GM12878 (cell line): ENCODE data around the gene WDR91. TPM values are rescaled to one million over a fixed set of nuclear protein-coding genes. Genes with fewer than 3 reads are reported as not detected.

Source experiments
- ATAC-seq: fragments of 200-7000 bp; cut with Tn5 transposase; 3 replicates; pipeline ENCODE4 v1.9.1; 2020; ENCODE audit warnings: mild to moderate bottlenecking, moderate library complexity
- BruUV-seq: library from RNA; stranded (reverse); fragments of 400-500 nt; replicated peaks from 2 replicates; lab custom pipeline; 2021; lab: Mats Ljungman, UMichigan
- CTCF ChIA-PET: fragments of 300-600 bp; sonication (Branson Sonifier 250); formaldehyde crosslinking; extraction: SDS; loops from one replicate; lab custom pipeline; 2021; ENCODE audit warnings: inconsistent platforms; lab: Yijun Ruan, JAX
- POLR2A ChIA-PET: fragments of 350-600 bp; formaldehyde crosslinking; extraction: SDS; loops from one replicate; lab custom pipeline; 2021; ENCODE audit warnings: inconsistent platforms; lab: Charles Lee
- RAD21 ChIA-PET: fragments of 300-600 bp; sonication (Branson Sonifier 250); formaldehyde crosslinking; loops from one replicate; lab custom pipeline; 2023; ENCODE audit warnings: antibody characterized with exemption; ENCODE audit not compliant: unreplicated experiment; lab: Charles Lee
- SMC1A ChIA-PET: fragments of 300-600 bp; sonication (Branson Sonifier 250); formaldehyde crosslinking; loops from one replicate; lab custom pipeline; 2023; ENCODE audit not compliant: unreplicated experiment, uncharacterized antibody; lab: Charles Lee
- DNase-seq: peaks from one replicate; pipeline ENCODE4 v3.0.0-alpha.2; 2011; ENCODE audit warnings: low read depth, low spot score
- FAIRE-seq: peaks from 3 replicates; lab custom pipeline; 2011; peaks lifted over from hg19 to GRCh38; lab: Jason Lieb, UNC
- H2AFZ ChIP-seq: 2 replicates; pipeline ENCODE4 v1.6.0; 2011; ENCODE audit warnings: low read depth, low read length, control low read depth; ENCODE audit not compliant: control insufficient read depth
- H3K27ac ChIP-seq: 2 replicates; pipeline ENCODE4 v1.5.1; 2011; ENCODE audit warnings: control low read depth; ENCODE audit not compliant: control insufficient read depth, insufficient read depth
- H3K27me3 ChIP-seq, 2 experiments: replicated peaks in 1 of 2; 2 replicates each; pipeline versions ENCODE4 v1.6.0 to v1.6.1; 2011; ENCODE audit warnings: low read length in 1 of 2; ENCODE audit not compliant: control insufficient read depth in 2 of 2, insufficient read depth in 2 of 2
- H3K36me3 ChIP-seq, 2 experiments: 2 replicates each; pipeline ENCODE4 v1.5.1; 2011; ENCODE audit warnings: low read length in 1 of 2; ENCODE audit not compliant: control insufficient read depth in 2 of 2, insufficient read depth in 2 of 2
- H3K4me1 ChIP-seq: 2 replicates; pipeline ENCODE4 v1.6.1; 2011; ENCODE audit warnings: mild to moderate bottlenecking, low read length, moderate library complexity, mixed read lengths; ENCODE audit not compliant: control insufficient read depth, insufficient read depth
- H3K4me2 ChIP-seq: 2 replicates; pipeline ENCODE4 v1.6.0; 2011; ENCODE audit warnings: control low read depth; ENCODE audit not compliant: control insufficient read depth, insufficient read depth
- H3K4me3 ChIP-seq: fragments of 200-600 bp; sonication (generic); 2 replicates; pipeline ENCODE4 v1.5.1; 2016
- H3K79me2 ChIP-seq: 2 replicates; pipeline ENCODE4 v1.6.0; 2011; ENCODE audit warnings: low read length; ENCODE audit not compliant: control insufficient read depth, insufficient read depth
- H3K9ac ChIP-seq: 2 replicates; pipeline ENCODE4 v1.8.0; 2011; ENCODE audit warnings: low read length, control low read depth, mixed read lengths; ENCODE audit not compliant: control insufficient read depth, insufficient read depth
- H3K9me3 ChIP-seq: replicated peaks from 3 replicates; pipeline ENCODE4 v1.5.1; 2011; ENCODE audit warnings: mild to moderate bottlenecking, low read length; ENCODE audit not compliant: control insufficient read depth, insufficient read depth
- H4K20me1 ChIP-seq: 2 replicates; pipeline ENCODE4 v1.6.0; 2011; ENCODE audit not compliant: control insufficient read depth, insufficient read depth
- JUNB ChIP-seq: IDR thresholded peaks from 2 replicates; pipeline ENCODE4 v1.6.1; 2016; ENCODE audit warnings: antibody characterized with exemption, mild to moderate bottlenecking
- NFIC ChIP-seq: IDR thresholded peaks from 2 replicates; pipeline ENCODE4 v1.6.1; 2012; ENCODE audit warnings: low read depth, mild to moderate bottlenecking, inconsistent platforms, low read length, moderate library complexity
- SRF ChIP-seq, 2 experiments: IDR thresholded peaks; 2 replicates each; pipeline ENCODE4 v1.6.1; 2011; ENCODE audit warnings: low read depth in 2 of 2, low read length in 2 of 2, mild to moderate bottlenecking in 1 of 2, moderate library complexity in 1 of 2
- WGBS: methylation state at CpG from one replicate; pipeline ENCODE4 v1.1.6; 2016; ENCODE audit warnings: low lambda C conversion rate; ENCODE audit not compliant: insufficient replicate concordance, insufficient coverage; ENCODE audit errors: missing lambda C conversion rate; 5-methylcytosine and 5-hydroxymethylcytosine counted together
- in situ Hi-C: fragments of 300-500 bp; cut with MboI; formaldehyde crosslinking; loops from 9 replicates; pipeline ENCODE4 v1.14.3; 2018; ENCODE audit warnings: mixed read lengths
- intact Hi-C: fragments of 100-400 bp; cut with micrococcal nuclease; formaldehyde crosslinking; loops from one replicate; pipeline ENCODE4 v1.14.2; 2022; ENCODE audit not compliant: unreplicated experiment
- polyA plus RNA-seq, 11 experiments: library from polyadenylated mRNA; depleted of rRNA in 4 of 11; unstranded in 6 of 11; stranded (reverse) in 5 of 11; fragments of >200 nt; fragmentation: Nextera tagmentation in 4 of 11; fragmentation: Illumina TruSeq in 1 of 11; extraction: Ambion mirVana in 4 of 11; extraction: Trizol in 1 of 11; gene quantifications; 1 replicate in 1 of 11; 2 replicates in 10 of 11; pipeline versions ENCODE4 v1.2.1 to v1.2.3, GENCODE V29; 2011 to 2016; ENCODE audit warnings: inconsistent platforms in 2 of 11, missing spikeins in 2 of 11, low read depth in 1 of 11
- total RNA-seq, 4 experiments: library from RNA; depleted of rRNA in 3 of 4; stranded (reverse); fragments of >200 nt in 3 of 4; fragmentation: Illumina TruSeq in 1 of 4; extraction: Trizol in 1 of 4; gene quantifications; 2 replicates each; pipeline versions ENCODE4 v1.2.1 to v1.2.3, GENCODE V29; 2013 to 2021
- TF ChIP-seq, protein P1 (sequence below): fragments of 450-650 bp; IDR thresholded peaks from 2 replicates; pipeline ENCODE4 v1.6.1; 2018; ENCODE audit warnings: borderline replicate concordance, mild to moderate bottlenecking; ENCODE audit not compliant: partially characterized antibody

Gene WDR91
- total and polyA plus RNA-seq, 10 of the 15 experiments (the other 5 are each of a cell fraction or from before 2014, with no cell fraction given), result 7.6 to 83.3 (median 16.5) TPM

DNA sequence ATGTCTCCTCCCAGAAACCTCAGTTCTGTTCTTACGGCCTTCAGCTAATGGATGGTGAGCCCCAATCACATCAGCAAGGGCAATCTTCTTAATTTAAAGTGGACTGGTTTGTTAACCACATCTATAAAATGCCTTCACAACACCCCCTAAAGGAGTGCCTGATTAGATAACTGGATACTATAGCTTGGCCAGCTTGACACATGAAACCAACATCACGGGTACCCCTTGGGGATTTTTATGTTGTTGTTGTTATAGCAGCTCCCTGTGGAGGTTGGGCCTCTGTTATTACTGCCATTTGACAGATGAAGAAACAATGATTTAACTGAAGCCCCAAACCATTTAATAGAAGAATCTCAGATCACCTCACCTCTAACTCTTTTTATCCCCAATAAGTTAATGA lies 49.1 kb upstream of the WDR91 start:
- TF ChIP-seq NFIC (no peak), JUNB (no peak)
- TF ChIP-seq, protein P1, sequence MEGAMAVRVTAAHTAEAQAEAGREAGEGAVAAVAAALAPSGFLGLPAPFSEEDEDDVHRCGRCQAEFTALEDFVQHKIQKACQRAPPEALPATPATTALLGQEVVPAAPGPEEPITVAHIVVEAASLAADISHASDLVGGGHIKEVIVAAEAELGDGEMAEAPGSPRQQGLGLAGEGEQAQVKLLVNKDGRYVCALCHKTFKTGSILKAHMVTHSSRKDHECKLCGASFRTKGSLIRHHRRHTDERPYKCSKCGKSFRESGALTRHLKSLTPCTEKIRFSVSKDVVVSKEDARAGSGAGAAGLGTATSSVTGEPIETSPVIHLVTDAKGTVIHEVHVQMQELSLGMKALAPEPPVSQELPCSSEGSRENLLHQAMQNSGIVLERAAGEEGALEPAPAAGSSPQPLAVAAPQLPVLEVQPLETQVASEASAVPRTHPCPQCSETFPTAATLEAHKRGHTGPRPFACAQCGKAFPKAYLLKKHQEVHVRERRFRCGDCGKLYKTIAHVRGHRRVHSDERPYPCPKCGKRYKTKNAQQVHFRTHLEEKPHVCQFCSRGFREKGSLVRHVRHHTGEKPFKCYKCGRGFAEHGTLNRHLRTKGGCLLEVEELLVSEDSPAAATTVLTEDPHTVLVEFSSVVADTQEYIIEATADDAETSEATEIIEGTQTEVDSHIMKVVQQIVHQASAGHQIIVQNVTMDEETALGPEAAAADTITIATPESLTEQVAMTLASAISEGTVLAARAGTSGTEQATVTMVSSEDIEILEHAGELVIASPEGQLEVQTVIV, result no peak
- RAD21 ChIA-PET, result interaction anchor here (1.0 kb wide), 1 partner anchor 86 kb away, joined by 4 read pairs; no protein-coding TSS in a partner anchor
- SMC1A ChIA-PET, result interaction anchor here (0.6 kb wide), 1 partner anchor 156 kb away, joined by 3 read pairs; no protein-coding TSS in a partner anchor
- intact Hi-C loops, result no loop called here
- Histone ChIP-seq H3K27ac (no peak overlapping the region), H3K4me2 (no peak overlapping the region), H3K79me2 (no peaks in the 10 kb centered on the region), H3K36me3 (no peaks in the 10 kb centered on the region), H3K27me3 (no peaks in the 10 kb centered on the region), H3K9me3 (peaks cover 12% of the 10 kb centered on the region), H3K4me1 (no peaks in the 10 kb centered on the region), H4K20me1 (no peaks in the 10 kb centered on the region), H3K4me3 (no peak overlapping the region), H3K9ac (no peak overlapping the region), H2AFZ (no peak overlapping the region)
- no peak; the same call in 2 of the 3 replicates for ATAC-seq
- CTCF ChIA-PET, result interaction anchor here (0.6 to 9.3 kb wide), 5 partner anchors 9 to 403 kb away, joined by 3 to 72 read pairs (median 3); no protein-coding TSS in a partner anchor
- in situ Hi-C loops, result no loop called here
- POLR2A ChIA-PET, result interaction anchor here (0.8 to 2.4 kb wide), 3 partner anchors 9 to 73 kb away, joined by 3 to 6 read pairs (median 3); partner anchors contain the start of gene WDR91
- no peak for FAIRE-seq
- WGBS, result 49% methylated on average over 2 of the region's 2 CpGs
- no TSS peak for BruUV-seq
- no peak for DNase-seq

DNA sequence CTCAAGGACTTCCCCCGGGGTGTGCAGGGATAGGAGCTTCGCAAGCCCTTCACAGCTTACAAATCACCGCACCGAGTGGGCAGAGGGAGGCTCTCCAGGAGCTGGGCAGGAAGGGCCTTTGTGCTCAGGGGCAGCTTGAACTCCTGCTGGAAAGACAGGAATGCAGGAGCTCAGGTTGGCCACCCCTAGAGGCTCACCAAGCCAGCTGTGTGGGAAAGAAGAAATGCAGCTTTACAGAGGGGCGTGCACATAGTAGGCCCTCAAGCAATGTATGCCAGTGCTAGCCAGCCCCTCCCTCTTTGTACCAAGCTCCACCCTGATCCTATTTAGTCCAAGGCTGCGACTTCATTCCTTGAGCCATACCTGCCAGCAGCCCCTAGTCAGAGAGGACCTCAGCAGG lies 48.4 kb upstream of the WDR91 start:
- ATAC-seq (no peak), DNase-seq (no peak), FAIRE-seq (no peak)
- Histone ChIP-seq H3K9me3 (peaks cover 11% of the 10 kb centered on the region), H3K36me3 (no peaks in the 10 kb centered on the region), H3K4me2 (no peak overlapping the region), H4K20me1 (no peaks in the 10 kb centered on the region), H3K9ac (no peak overlapping the region), H3K4me1 (no peaks in the 10 kb centered on the region), H3K4me3 (no peak overlapping the region), H3K27ac (no peak overlapping the region), H3K27me3 (no peaks in the 10 kb centered on the region), H2AFZ (no peak overlapping the region), H3K79me2 (no peaks in the 10 kb centered on the region)
- ChIA-PET SMC1A (no interaction called here), RAD21 (no interaction called here), CTCF (interaction anchor here (0.9 to 9.3 kb wide), 3 partner anchors 9 to 21 kb away, joined by 3 to 72 read pairs (median 3); no protein-coding TSS in a partner anchor), POLR2A (no interaction called here)
- BruUV-seq, result no TSS peak
- intact Hi-C loops (no loop called here), in situ Hi-C loops (no loop called here)
- 43% methylated on average over 6 of the region's 6 CpGs for WGBS
- TF ChIP-seq SRF (IDR thresholded peaks at IDR 0.05; ENCODE audit: low read depth in 2 of 2, low read length in 2 of 2), result no peak
